OCI-LY1 (cell line): ENCODE measurements around the gene USP40.

Experiments used
- CTCF ChIP-seq: fragments of 200-600 bp; sonication (generic), shearing (Covaris generic); IDR thresholded peaks from 2 replicates; pipeline ENCODE4 v1.5.1; 2017; ENCODE audit warnings: mild to moderate bottlenecking, antibody characterized with exemption, low read length, moderate library complexity, mixed read lengths
- EZH2 ChIP-seq: fragments of 200-600 bp; sonication (generic), shearing (Covaris generic); IDR thresholded peaks from 2 replicates; pipeline ENCODE4 v1.8.0; 2017; ENCODE audit warnings: borderline replicate concordance, mixed run types, mild to moderate bottlenecking, antibody characterized with exemption, low read length, moderate library complexity, mixed read lengths

- no peak for TF ChIP-seq CTCF
- TF ChIP-seq EZH2: no peak
Observed at GRCh38 chr2:233453111-233453915, 113.3 kb downstream of the USP40 start.
